Measurements from ENCODE around the gene SBDS. TPM values are rescaled to one million over a fixed set of nuclear protein-coding genes. Genes with fewer than 3 reads are reported as not detected.

Gene SBDS
- polyA plus RNA-seq, 3 donors = 31.7 to 101 (median 34.8) TPM

GRCh38 chr7:67022511-67022910, 27.1 kb upstream of the SBDS start:
- Histone ChIP-seq H3K9ac (ENCODE audit: insufficient read depth, low read length, poor library complexity, severe bottlenecking) (no peak overlapping the region), H3K4me3 (replicated peaks in 1 of 3; ENCODE audit: low read depth in 2 of 3, low read length in 3 of 3) (no peak overlapping the region), H3K9me3 (replicated peaks in 1 of 2; ENCODE audit: control insufficient read depth in 1 of 2, insufficient read depth in 1 of 2, low read length in 2 of 2) (no peaks in the 10 kb centered on the region), H3K4me1 (ENCODE audit: control insufficient read depth in 1 of 2, insufficient read depth in 2 of 2, low read length in 2 of 2) (no peaks in the 10 kb centered on the region), H2AFZ (ENCODE audit: insufficient read depth, low read depth, low read length, poor library complexity, severe bottlenecking) (no peak overlapping the region), H3K27me3 (ENCODE audit: control insufficient read depth in 2 of 2, insufficient read depth in 2 of 2, low read length in 2 of 2) (no peaks in the 10 kb centered on the region), H4K20me1 (ENCODE audit: insufficient read depth, low read length) (no peaks in the 10 kb centered on the region), H3K36me3 (replicated peaks in 1 of 2; ENCODE audit: control insufficient read depth in 1 of 2, insufficient read depth in 2 of 2, low read length in 2 of 2) (peaks cover 51 to 94% of the 10 kb centered on the region in 2 donors), H3K79me2 (ENCODE audit: insufficient read depth, low read length) (no peaks in the 10 kb centered on the region), H3K4me2 (replicated peaks; ENCODE audit: extremely low read depth, low read length, poor library complexity, severe bottlenecking) (no peak overlapping the region), H3K27ac (ENCODE audit: low read depth in 1 of 2, low read length in 2 of 2) (no peak overlapping the region)
- WGBS (ENCODE audit: insufficient coverage) = 100% methylated on average over 1 of the region's 3 CpGs
- Mint-ChIP-seq H3K9me3 (peaks cover 0 to 3% (median 0%) of the 10 kb centered on the region in 7 donors), H3K4me3 (no peak overlapping the region), H3K4me1 (peaks cover 10% of the 10 kb centered on the region), H3K27ac (peak overlapping the region in 1 of 7 donors; percentile 80), H3K27me3 (ENCODE audit: low read depth in 3 of 3) (peaks cover 0 to 2% (median 0%) of the 10 kb centered on the region in 3 donors), H3K36me3 (peaks cover 76 to 88% of the 10 kb centered on the region in 2 donors)
- intact Hi-C loops (cut with micrococcal nuclease) = no loop called here
- no peak for DNase-seq
- TF ChIP-seq CTCF (IDR thresholded peaks at IDR 0.05) = no peak

- peaks cover 0 to 2% (median 0%) of the 10 kb centered on the region in 3 donors for H3K27me3 Mint-ChIP-seq (ENCODE audit: low read depth in 3 of 3)
- H3K27ac ChIP-seq (ENCODE audit: low read depth in 1 of 2, low read length in 2 of 2) = no peak overlapping the region
- no peak for DNase-seq
- no peak for TF ChIP-seq CTCF (IDR thresholded peaks at IDR 0.05)
- no peak overlapping the region for H3K9ac ChIP-seq (ENCODE audit: insufficient read depth, low read length, poor library complexity, severe bottlenecking)
- intact Hi-C loops (cut with micrococcal nuclease) = no loop called here
- H3K36me3 Mint-ChIP-seq = peaks cover 75 to 88% of the 10 kb centered on the region in 2 donors
- no peak overlapping the region for H2AFZ ChIP-seq (ENCODE audit: insufficient read depth, low read depth, low read length, poor library complexity, severe bottlenecking)
- no peaks in the 10 kb centered on the region for H3K79me2 ChIP-seq (ENCODE audit: insufficient read depth, low read length)
- peaks cover 47 to 93% of the 10 kb centered on the region in 2 donors for H3K36me3 ChIP-seq (replicated peaks in 1 of 2; ENCODE audit: control insufficient read depth in 1 of 2, insufficient read depth in 2 of 2, low read length in 2 of 2)
- H3K27ac Mint-ChIP-seq = peak overlapping the region in 2 of 7 donors; percentile 0 to 7
- no peak overlapping the region for H3K4me2 ChIP-seq (replicated peaks; ENCODE audit: extremely low read depth, low read length, poor library complexity, severe bottlenecking)
- H3K4me3 ChIP-seq (replicated peaks in 1 of 3; ENCODE audit: low read depth in 2 of 3, low read length in 3 of 3) = no peak overlapping the region
- H3K9me3 Mint-ChIP-seq = peaks cover 0 to 2% (median 0%) of the 10 kb centered on the region in 7 donors
- no peaks in the 10 kb centered on the region for H4K20me1 ChIP-seq (ENCODE audit: insufficient read depth, low read length)
- 100% methylated on average over 3 of the region's 7 CpGs for WGBS (ENCODE audit: insufficient coverage)
- H3K27me3 ChIP-seq (ENCODE audit: control insufficient read depth in 2 of 2, insufficient read depth in 2 of 2, low read length in 2 of 2) = no peaks in the 10 kb centered on the region
- no peaks in the 10 kb centered on the region for H3K4me1 ChIP-seq (ENCODE audit: control insufficient read depth in 1 of 2, insufficient read depth in 2 of 2, low read length in 2 of 2)
- peaks cover 10% of the 10 kb centered on the region for H3K4me1 Mint-ChIP-seq
- no peak overlapping the region for H3K4me3 Mint-ChIP-seq
- H3K9me3 ChIP-seq (replicated peaks in 1 of 2; ENCODE audit: control insufficient read depth in 1 of 2, insufficient read depth in 1 of 2, low read length in 2 of 2) = no peaks in the 10 kb centered on the region
These were observed 25.9 kb upstream of the SBDS start for GRCh38 chr7:67021260-67021659.
